Liver (tissue), 3 donors: ENCODE results near the gene TPD52L1.

ENCODE experiments used
- ATF3 ChIP-seq: IDR thresholded peaks from 2 replicates; pipeline ENCODE4 v1.6.1; 2016; ENCODE audit warnings: antibody characterized with exemption
- CTCF ChIP-seq: fragments of 150-350 bp; IDR thresholded peaks from 2 replicates; pipeline ENCODE4 v1.5.1; 2017; ENCODE audit warnings: improper control_type of control experiment, low read depth, low read length; ENCODE audit not compliant: missing input control
- GABPA ChIP-seq, 2 donors: IDR thresholded peaks in 1 of 2; conservative IDR thresholded peaks in 1 of 2; 2 replicates each; pipeline ENCODE4 v1.6.1; 2016; ENCODE audit warnings: antibody characterized with exemption in 2 of 2, mild to moderate bottlenecking in 1 of 2, moderate library complexity in 1 of 2
- RAD21 ChIP-seq, 2 donors: IDR thresholded peaks; 2 replicates each; pipeline ENCODE4 v1.6.1; 2016; ENCODE audit warnings: antibody characterized with exemption in 2 of 2, mild to moderate bottlenecking in 2 of 2
- TAF1 ChIP-seq: conservative IDR thresholded peaks from 2 replicates; pipeline ENCODE4 v1.6.1; 2016; ENCODE audit warnings: antibody characterized with exemption, mild to moderate bottlenecking
- ZBTB33 ChIP-seq: IDR thresholded peaks from 2 replicates; pipeline ENCODE4 v1.6.1; 2016; ENCODE audit warnings: antibody characterized with exemption
- donor health status: healthy.
- donor health status: healthy.

GRCh38 chr6:125104425-125104824 is 49.1 kb upstream of the TPD52L1 start:
- TF ChIP-seq CTCF, result no peak
- no peak for TF ChIP-seq ZBTB33
- TF ChIP-seq ATF3, result no peak
- no peak for TF ChIP-seq GABPA (IDR thresholded peaks at IDR 0.05 in 1 of 2, conservative IDR thresholded peaks at IDR 0.05 in 1 of 2)
- TF ChIP-seq TAF1, result no peak
- TF ChIP-seq RAD21 (IDR thresholded peaks at IDR 0.05), result no peak
